NCI-H2171 treated with DMSO at 0.1 percent for 48 hours (cell line): ENCODE measurements around the gene TMPRSS9.

Experiments
- DNase-seq: peaks from one replicate; lab custom pipeline; 2025; lab: John Stamatoyannopoulos, UW

The TMPRSS9 gene

GRCh38 chr19:2359992-2360685 is at the start of gene TMPRSS9:
TSS of gene TMPRSS9 (plus strand) at chr19:2360265. CDS start at chr19:2389786, 29,521 bp downstream.
- DNase-seq, result no peak

GRCh38 chr19:2311093-2311492 is 49.0 kb upstream of the TMPRSS9 start:
- no peak for DNase-seq

DNA sequence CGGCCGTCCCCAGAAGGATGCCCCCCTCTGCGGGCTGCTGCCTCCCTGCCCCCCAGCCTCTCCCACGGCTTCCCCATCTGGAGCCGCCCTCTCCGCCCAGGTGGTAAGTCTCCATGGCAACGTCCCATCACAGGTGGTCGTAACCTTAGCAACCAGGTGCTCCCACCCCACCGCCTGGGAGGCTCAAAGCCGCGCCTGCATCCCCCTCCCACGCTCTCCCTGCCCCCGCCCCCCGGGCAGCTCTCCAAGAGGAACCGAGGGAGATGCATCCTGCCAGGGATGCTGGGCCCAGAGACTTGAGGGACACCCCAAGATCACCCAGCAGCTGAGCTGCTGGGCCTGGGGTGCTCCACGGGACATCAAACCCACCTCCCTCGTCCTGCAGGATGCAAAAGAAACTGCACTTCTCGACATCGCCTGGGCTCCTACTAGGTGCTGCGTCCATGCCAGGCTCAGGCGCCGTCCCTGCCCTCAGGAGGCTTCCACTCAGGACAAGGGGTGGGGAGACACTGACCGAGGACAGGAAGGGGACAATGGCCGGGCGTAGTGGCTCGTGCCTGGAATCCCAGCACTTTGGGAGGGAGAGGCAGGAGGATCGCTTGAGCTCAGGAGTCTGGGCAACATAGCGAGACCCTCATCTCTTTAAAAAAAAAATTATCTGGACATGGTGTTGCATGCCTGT is 47.1 kb upstream of the TMPRSS9 start:
- peak; percentile 85 for DNase-seq

DNA sequence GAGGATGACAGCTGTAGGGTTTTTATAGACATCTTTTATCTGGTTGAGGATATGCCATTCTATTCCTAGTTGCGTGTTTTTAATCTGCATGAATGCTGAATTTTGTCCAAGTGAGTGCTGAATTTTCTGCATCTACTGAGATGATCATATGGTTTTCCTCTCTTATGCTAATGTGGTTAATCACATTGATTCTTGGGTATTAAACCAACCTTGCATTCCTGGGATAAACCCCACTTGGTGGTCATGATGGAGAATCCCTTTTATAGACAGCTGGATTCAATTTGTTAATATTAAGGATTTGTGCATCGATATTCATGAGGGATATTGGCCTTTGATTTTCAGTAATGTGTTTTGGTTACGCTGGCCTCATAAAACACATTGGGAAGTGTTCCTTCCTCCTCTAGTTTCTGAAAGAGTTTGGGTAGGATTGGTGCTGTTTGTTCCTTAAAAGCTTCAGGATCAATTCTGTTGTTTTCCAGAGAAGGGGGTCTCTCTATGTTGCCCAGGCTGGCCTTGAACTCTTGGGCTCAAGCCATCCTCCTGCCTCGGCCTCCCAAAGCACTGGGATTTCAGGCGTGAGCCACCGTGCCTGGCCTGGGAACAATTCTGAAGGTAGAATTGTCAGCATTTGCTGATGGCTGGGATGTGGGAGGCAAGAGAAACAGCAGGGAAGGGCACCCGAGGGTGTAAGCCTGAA is 44.8 kb upstream of the TMPRSS9 start:
- DNase-seq, result no peak

DNA sequence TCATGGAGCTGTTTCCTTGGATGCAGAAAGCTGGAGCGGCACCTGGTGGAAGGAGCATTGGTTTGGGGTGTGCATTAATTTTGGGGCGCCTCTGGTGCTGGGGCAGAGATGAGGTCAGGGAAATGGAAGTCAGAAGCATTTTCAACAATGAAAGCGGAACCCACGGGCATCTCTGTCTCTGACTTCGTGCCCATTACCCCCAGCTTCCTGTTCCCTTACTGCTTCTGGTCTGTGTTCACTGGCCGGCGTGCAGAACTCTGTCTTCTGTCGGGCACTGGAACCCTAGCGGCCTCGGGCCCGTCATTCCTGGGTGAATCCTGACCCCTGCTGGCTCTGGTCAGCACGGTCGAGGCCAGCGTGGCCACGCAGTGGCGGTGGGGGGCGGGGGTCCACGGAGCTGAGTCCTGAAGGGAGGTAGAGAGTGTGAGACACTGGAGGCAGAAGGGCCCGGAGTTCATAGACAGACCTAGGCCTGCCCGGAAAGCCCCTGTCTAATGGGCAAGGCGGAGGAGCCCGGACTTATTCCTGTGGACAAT is 44.2 kb upstream of the TMPRSS9 start:
- no peak for DNase-seq

DNA sequence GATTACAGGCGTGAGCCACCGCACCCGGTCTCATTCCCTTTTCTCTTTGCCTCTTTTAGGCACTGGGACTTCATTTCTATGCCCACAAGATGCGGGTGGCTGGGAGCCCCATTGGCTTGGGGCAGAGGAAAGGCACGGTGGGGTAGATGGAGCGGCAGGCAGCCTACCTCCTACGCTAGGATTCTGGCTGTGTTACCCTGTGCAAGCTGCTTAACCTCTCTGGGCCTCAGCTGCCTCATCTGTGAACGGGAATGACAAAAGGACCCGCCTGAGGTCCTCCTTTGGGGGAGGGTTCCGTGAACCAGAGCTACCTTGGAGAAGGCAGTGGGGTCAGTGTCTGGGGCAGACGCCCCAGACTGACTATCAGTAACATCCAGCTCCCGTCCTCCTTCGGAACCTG is 42.8 kb upstream of the TMPRSS9 start:
- no peak for DNase-seq

GRCh38 chr19:2317756-2318155 is 42.3 kb upstream of the TMPRSS9 start:
- DNase-seq, result no peak

- DNase-seq, result no peak
These were observed 41.1 kb upstream of the TMPRSS9 start for GRCh38 chr19:2318923-2319322.

DNA sequence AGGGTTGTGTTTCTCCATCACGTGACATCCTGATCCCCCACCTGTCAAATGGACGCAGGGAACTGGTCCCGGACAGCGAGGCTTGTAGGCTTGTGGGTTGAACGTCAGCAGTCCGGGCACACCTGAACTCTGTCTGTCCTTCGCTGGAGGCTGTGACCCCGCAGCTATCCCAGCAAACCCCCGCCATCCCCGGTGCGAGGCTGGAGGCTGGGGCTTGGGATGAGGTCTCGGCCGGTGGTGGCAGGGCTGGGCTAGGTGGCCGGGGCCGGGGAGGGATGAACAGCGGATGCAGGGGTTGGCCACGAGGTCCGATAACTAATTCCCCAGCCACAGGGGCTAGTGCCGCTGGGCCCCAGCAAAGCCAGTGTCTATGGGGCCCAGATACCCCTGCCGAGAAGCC is 40.5 kb upstream of the TMPRSS9 start:
- DNase-seq, result no peak

GRCh38 chr19:2320049-2320448 is 40.0 kb upstream of the TMPRSS9 start:
- DNase-seq, result no peak

- no peak for DNase-seq
These were observed 39.1 kb upstream of the TMPRSS9 start for GRCh38 chr19:2320939-2321338.

GRCh38 chr19:2321565-2322283 is 38.3 kb upstream of the TMPRSS9 start:
- DNase-seq, result no peak

DNA sequence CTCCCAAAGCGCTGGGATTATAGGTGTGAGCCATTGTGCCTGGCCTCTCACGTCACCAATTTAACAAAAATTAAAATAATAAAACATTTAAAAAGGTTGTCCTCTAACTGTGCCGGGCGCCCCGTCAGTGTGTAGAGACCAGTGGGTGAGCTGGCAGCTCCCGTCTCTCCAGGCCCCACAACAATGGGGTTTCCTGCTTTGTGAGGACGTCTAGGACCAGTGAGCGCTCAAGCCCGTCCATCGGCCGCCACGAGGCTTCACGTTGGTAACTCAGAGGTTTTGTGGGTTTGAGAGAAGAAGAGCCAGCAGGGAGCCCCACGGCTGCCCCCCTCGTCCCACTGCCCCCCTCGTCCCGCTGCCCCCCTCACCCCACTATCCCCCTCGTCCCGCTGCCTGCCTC is 36.4 kb upstream of the TMPRSS9 start:
- DNase-seq, result no peak

DNA sequence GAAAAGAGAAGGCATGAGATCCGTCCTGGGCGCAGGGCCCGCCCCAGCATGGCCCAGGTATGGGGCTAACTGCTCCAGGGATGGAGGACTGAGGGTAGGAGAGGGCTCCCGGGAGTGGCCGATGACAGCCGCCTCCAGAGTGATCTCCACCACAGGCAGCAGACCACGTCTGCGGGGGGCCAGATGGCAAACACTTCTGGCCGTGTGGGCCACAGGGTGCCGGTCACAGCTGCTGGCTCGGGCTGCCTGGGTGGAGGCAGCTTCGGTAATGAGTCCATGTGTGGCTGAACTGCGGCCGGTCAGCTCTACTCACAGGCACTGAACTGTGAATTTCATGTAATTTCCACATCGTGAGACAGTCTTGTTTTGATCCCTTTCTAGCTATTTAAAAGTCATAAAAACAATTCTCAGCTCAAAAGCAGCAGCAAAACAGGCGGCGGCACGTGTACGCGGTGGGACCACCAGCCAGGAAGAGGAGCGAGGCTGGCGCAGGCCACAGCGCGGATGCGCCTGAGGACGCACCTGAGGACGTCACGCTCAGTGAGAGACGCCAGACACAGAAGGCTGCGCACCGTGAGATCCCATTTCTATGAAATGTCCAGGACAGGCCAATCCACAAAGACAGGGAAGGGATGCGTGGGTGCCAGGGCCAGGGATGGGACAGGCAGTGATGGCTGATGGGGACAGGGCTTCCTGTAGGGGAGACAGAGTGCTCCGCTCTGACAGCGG is 35.7 kb upstream of the TMPRSS9 start:
- no peak for DNase-seq

DNA sequence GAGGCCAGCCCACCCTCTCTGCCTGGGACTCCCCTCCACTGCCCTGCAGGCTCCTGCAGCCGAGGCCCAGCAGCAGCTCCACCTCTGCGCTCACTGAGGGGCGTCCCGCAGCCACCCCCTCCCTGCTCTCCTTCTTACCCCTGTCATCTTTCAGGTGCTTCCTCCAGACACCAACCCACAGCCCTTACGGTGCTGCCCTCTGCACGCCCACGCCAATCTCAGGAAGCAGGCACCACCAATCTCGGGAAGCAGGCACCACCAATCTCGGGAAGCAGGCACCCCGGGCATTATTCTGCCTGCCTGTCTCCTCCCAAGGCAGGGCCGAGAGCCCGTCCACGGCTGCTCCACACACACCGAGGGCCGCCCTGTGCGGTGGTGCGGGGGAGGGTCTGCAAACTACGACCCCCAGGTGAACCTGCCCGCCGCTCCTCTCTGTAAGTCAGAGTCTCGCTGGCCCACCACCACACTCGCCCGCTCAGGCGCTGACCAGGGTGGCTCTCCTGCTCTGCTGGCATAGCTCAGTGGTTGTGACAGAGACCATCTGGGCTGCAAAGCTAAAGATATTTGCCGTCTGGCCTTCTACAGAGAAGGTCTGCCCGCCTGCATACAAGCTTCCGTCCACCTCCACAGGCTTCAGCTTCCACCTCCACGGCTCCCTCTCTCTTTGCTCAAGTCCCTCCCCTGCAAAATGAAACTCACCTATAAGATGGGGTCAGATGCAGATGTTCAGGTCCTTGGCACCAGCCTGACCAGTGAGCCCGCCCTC is 34.6 kb upstream of the TMPRSS9 start:
- no peak for DNase-seq

DNA sequence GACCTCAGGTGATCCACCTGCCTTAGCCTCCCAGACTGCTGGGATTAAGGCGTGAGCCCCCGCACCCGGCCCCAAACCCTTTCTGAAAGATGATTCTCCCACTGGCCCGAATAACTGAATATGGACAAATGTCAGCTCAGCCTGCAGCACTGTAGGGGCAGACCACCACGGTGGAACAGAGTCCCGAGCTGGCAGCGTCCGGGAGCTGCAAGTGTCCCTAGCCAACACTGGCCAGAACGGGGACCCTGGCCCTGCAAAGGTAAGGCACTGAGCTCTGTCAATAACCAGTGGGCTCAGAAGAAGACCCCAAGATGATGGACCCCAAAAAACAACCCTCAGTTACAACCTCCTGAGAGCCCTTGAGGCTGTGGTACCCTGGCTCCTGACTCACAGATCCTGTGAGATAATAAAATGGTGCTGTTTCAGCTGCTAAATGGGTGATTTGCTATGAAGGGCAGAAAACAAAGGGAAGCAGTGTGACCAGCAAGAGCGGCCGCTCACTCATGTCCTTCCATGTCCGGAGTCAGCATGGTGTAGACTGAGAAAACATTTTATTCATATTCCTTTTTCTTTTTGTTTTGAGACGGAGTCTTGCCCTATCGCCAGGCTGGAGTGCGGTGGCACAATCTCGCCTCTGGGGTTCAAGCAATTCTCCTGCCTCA is 33.2 kb upstream of the TMPRSS9 start:
- DNase-seq, result no peak

- DNase-seq, result peak; percentile 47
These were observed 32.2 kb upstream of the TMPRSS9 start for GRCh38 chr19:2327773-2328400.

DNA sequence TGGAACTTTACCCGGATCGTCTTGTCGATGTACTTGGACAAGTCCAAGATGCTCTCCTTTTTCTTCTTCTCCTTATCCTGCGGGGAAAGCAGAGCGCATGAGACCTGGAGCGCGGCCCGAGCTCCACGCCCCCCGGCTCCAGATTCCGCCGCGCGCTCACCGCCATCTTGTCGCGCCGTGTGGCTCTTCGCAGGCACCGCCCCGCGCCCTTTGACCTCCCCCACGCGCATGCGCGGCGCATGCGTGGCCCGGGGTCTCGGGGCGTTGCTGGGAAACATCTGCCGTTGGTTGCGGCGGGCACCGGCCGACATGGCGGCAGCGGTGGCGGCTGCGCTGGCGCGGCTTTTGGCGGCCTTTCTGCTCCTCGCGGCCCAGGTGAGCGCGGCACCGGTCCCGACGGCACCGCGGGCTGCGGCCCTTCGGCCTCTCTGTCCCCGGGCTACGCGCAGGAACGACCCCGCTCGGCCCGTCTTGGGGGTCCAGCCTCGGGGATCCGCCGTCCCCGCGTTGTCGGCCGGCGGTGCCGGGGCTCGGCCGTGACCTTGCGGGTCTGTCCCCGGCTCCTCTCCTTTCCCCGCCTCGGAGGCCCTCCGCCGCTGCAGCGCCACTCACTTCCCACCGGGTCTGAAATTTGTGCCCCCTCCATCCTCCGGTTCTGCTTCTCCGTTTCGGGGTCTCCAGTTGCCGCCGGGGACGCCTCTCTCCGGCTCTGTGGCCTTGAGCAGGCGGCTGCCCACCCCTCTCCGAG is 31.5 kb upstream of the TMPRSS9 start, which contains the start of the genes LSM7 and SPPL2B:
Gene LSM7, minus strand, starts transcription at position 186 of the 748 bp plus-strand sequence. Its CDS starts 20 bp downstream, at position 166.
Gene SPPL2B, plus strand, starts transcription at position 284 of the 748 bp plus-strand sequence. Its CDS starts 26 bp downstream, at position 310.
- DNase-seq, result peak; percentile 85

DNA sequence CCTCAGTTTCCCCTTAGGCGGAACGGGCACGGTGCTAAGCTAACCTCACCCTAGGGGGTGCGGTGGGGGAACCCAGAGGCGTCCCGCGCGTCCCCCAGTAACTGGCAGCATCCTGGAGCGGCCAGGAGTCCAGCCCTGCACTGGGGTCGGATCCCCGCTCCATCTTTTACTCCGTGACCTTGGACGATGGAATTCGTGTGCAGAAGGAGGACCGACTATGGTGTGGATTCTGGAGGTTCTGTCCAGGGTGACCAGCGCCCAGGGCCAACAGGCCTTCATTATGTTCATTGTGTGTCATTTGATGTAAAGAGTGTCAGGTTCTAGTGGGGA is 31.0 kb upstream of the TMPRSS9 start:
- DNase-seq, result no peak
